Measurements from ENCODE around the gene ADCY3.

GRCh38 chr2:24928036-24928435 is 8.0 kb upstream of the ADCY3 start:
- no peak for TF ChIP-seq YY1 (IDR thresholded peaks at IDR 0.05; ENCODE audit: low read depth)
- no peak for TF ChIP-seq EP300 (IDR thresholded peaks at IDR 0.05; ENCODE audit: borderline replicate concordance)
- TF ChIP-seq REST (IDR thresholded peaks at IDR 0.05; ENCODE audit: low read depth), result no peak
- TF ChIP-seq EGR1 (IDR thresholded peaks at IDR 0.05), result no peak
- no peak for TF ChIP-seq TAF1 (IDR thresholded peaks at IDR 0.05; ENCODE audit: low read depth)
- no peak for TF ChIP-seq TCF12 (IDR thresholded peaks at IDR 0.05; ENCODE audit: low read depth)
- no peak for TF ChIP-seq RAD21 (IDR thresholded peaks at IDR 0.05; ENCODE audit: low read depth)
- no peak for TF ChIP-seq MAX (IDR thresholded peaks at IDR 0.05)
- no peak for TF ChIP-seq NFIC (IDR thresholded peaks at IDR 0.05)
- TF ChIP-seq TEAD4 (IDR thresholded peaks at IDR 0.05), result no peak
